ENCODE data around the gene TMEM138. TPM values are rescaled to one million over a fixed set of nuclear protein-coding genes. Genes with fewer than 3 reads are reported as not detected.

Gene TMEM138
- total RNA-seq, 1 donor from 2014 or later, result 10.0 TPM

GRCh38 chr11:61362542-61362875 lies 335 bp downstream of the TMEM138 start:
- peaks cover 10% of the 10 kb centered on the region for H3K36me3 ChIP-seq (ENCODE audit: control insufficient read depth, insufficient read depth, low read length)
- DNase-seq (ENCODE audit: low read depth) (no peak), FAIRE-seq (no peak)
- H3K4me3 ChIP-seq (ENCODE audit: low read depth, low read length), result peak overlapping the region; percentile 91
- TF ChIP-seq CTCF (IDR thresholded peaks at IDR 0.05; ENCODE audit: insufficient read depth, low read length, severe bottlenecking), result no peak
- no peaks in the 10 kb centered on the region for H3K27me3 ChIP-seq (ENCODE audit: control insufficient read depth, insufficient read depth, low read length)

- TF ChIP-seq CTCF (IDR thresholded peaks at IDR 0.05; ENCODE audit: insufficient read depth, low read length, severe bottlenecking), result no peak
- no peaks in the 10 kb centered on the region for H3K27me3 ChIP-seq (ENCODE audit: control insufficient read depth, insufficient read depth, low read length)
- FAIRE-seq (no peak), DNase-seq (ENCODE audit: low read depth) (no peak)
- no peak overlapping the region for H3K4me3 ChIP-seq (ENCODE audit: low read depth, low read length)
- peaks cover 18% of the 10 kb centered on the region for H3K36me3 ChIP-seq (ENCODE audit: control insufficient read depth, insufficient read depth, low read length)
Measured at GRCh38 chr11:61364012-61364675, 2.0 kb downstream of the TMEM138 start.

- DNase-seq (ENCODE audit: low read depth), result no peak
- H3K27me3 ChIP-seq (ENCODE audit: control insufficient read depth, insufficient read depth, low read length), result no peaks in the 10 kb centered on the region
- no peak overlapping the region for H3K4me3 ChIP-seq (ENCODE audit: low read depth, low read length)
- no peak for TF ChIP-seq CTCF (IDR thresholded peaks at IDR 0.05; ENCODE audit: insufficient read depth, low read length, severe bottlenecking)
- peaks cover 19% of the 10 kb centered on the region for H3K36me3 ChIP-seq (ENCODE audit: control insufficient read depth, insufficient read depth, low read length)
- FAIRE-seq, result no peak
Measured at GRCh38 chr11:61367406-61367805, 5.2 kb downstream of the TMEM138 start.

- no peak for TF ChIP-seq CTCF (IDR thresholded peaks at IDR 0.05; ENCODE audit: insufficient read depth, low read length, severe bottlenecking)
- H3K27me3 ChIP-seq (ENCODE audit: control insufficient read depth, insufficient read depth, low read length), result no peaks in the 10 kb centered on the region
- no peak for DNase-seq (ENCODE audit: low read depth)
- H3K4me3 ChIP-seq (ENCODE audit: low read depth, low read length), result no peak overlapping the region
- FAIRE-seq, result no peak
- H3K36me3 ChIP-seq (ENCODE audit: control insufficient read depth, insufficient read depth, low read length), result peaks cover 21% of the 10 kb centered on the region
Measured at GRCh38 chr11:61368646-61369045, 6.5 kb downstream of the TMEM138 start.

- DNase-seq (ENCODE audit: low read depth) (peak; percentile 100), FAIRE-seq (peak; percentile 98)
Measured at GRCh38 chr11:61369372-61370348, 7.5 kb downstream of the TMEM138 start.

More at GRCh38 chr11:61369372-61370348, 7.5 kb downstream of the TMEM138 start:
- Histone ChIP-seq H3K36me3 (ENCODE audit: control insufficient read depth, insufficient read depth, low read length) (peaks cover 14% of the 10 kb centered on the region), H3K27me3 (ENCODE audit: control insufficient read depth, insufficient read depth, low read length) (no peaks in the 10 kb centered on the region), H3K4me3 (ENCODE audit: low read depth, low read length) (no peak overlapping the region)
- TF ChIP-seq CTCF (IDR thresholded peaks at IDR 0.05; ENCODE audit: insufficient read depth, low read length, severe bottlenecking), result no peak
